ELR (cell line): Measurements from ENCODE around the gene PAEP.

Source experiments
- DNase-seq: peaks from one replicate; pipeline ENCODE4 v3.0.0-alpha.2; 2015; ENCODE audit warnings: low read depth

Gene PAEP

DNA sequence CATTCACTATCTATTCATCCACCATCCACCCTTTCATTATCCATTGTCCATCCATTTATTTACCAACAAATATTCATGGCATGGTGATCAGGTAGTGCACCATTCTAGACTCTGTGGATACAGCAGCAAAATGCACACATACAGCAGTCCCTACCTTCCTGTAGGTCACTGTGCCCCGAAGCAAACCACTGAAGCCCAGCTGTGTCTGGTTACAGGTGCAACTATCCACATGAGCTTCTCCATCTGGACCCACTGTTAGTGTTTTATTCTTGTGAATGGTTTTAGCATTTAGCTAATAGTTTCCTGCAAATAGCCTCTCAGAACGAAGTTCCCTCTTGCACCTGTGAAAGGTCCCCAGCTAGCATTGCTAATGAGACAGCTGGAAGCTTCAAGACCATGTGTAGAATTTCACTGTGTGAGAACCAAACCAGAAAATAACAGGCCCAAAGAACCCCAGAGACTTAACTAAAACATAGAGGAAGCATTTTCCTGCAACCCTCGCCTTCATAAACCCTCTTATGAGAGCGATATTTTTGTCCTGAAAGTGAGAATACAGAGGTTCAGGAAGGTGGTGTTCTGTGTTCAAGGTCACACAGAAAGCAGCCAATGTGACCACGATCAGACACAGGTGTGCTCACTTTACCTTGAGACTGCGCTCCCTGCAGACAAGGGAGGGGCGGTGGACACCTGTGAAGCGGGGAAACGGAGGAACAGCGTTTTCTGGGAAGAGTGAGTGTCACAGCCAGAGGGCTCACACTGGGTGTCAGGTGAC lies 18.5 kb downstream of the PAEP start:
- no peak for DNase-seq

DNA sequence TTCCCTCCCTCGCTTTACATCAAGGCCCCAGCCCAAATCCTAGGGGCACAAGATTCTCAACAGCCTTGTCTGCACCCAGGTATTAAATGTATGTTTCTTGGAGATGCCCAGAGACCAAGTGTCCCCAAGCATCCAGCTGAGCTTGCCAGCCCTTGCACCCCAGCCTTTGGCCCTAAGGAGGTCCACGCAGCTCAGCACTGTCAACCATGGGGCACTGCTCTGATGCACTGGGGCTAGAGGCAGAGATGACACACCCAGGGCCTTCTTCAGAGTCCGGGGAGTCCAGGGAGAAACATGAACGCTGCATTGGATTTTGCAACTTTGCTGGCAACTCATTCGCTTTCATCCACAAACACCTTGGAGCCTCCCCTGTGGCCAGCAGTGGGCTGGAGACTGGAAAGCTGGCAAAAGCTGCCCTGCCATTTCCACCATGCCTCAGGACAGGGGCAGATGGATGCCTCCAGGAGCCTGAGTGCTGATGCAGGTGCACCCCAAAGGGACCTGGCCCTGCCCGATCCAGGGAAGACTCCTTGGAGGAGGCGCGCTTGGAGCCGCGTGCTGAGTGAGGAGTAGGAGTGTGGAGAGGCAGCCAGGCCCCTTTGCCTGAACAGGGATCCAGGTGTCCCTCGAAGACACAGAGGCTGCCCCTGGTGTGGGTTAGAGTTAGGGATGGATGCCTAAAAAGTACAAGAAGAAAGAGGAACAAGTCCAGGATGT lies 19.3 kb downstream of the PAEP start:
- DNase-seq = no peak

DNA sequence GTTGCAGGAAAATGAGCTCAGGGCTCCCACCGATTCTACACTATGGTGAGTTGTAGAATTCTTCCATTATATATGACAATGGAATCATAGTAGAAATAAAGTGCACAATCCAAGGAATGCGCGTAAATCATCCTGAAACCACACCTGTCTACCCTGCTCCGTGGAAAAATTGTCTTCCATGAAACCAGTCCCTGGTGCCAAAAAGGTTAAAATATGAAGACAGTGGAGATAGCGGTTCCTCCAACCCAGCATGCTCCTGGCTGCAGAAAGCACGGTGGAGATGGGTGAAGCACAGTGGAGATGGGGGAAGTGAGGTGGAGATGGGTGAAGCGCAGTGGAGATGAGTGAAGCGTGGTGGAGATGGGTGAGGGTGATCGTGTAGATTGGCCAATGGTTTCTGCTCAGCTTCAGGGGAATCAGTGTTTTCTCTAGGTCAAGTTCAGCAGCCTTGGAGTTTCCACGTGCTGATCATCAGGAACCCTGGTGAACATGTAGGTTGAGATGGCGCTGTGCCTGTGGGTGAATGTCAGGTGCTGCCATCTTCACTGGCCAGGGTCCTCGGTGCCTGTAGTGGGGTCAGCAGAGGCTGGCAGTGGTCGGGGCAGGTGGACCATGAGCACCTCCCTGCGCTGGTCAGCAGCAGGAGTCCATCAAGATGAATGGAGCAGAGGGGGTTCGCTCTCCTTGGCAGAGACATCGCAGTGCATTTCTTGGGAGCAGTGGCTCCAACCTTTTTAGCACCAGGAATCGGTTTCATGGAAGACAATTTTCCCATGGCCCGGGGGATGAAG lies 20.3 kb downstream of the PAEP start:
- no peak for DNase-seq

DNA sequence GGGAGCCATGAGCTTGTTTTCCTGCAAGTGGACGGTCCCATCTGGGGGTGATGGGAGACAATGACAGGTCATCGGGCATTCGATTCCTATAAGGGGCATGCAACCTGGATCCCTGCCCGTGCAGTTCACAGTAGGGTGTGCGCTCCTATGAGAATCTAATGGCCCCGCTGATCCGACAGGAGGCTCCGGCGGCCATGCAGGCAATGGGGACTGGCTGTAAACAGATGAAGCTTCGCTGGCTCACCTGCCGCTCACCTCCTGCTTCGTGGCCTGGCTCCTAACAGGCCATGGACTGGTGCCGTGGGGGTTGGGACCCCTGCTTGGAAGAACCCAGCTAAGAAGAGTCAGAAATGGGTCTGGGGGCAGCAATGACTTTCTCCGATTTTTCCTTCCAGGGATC lies 21.0 kb downstream of the PAEP start:
- no peak for DNase-seq

DNA sequence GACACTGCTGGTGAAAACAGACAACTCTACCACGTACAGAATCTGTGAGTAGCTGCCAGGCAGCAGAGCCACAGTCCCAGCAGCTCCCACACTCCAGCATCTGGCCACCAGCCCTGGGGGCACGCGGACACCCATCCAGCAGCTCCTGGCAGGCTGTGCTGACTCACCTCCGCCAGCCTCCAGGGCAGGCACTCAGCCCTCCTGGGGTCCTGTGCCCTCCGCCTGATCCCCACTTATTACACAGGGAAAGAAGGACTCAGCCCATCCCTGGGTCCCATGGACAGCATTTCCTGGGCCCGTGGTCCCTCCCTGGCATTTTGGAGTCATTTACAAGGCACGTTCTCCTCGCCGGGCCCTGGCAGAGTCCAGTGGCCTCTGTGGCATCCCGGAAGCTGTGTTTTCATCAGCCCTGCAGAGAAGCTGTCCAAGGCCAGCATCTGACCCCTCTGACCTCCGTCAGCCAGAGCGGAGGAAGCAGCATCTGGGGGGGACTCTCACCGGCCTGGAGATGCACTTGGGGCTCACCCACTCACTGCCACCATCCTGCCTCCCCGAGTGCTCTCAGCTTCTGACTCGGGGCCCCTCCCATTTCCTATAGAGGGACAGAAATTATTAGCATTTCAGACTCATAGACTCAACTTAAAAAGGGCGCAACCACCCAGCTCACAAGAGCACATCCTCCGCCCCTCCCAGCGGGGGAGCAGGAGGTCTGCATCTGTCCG lies 21.6 kb downstream of the PAEP start:
- peak; percentile 20 for DNase-seq

DNA sequence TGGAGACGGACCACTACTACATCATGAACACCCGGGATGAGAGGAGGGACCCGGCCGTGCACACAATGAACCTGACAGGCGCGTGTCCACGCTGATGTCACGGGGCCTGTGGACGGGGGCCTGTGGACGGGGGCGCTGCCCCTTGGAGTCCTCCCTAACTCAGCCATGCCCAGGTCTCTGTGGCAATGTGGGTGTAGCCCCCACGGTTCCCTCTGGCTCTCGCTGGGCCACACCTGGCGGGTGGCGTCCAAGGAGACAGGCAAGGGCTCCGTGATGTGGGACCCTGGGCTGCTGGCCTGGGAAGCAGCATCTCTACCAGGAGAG lies 22.1 kb downstream of the PAEP start:
- no peak for DNase-seq

DNA sequence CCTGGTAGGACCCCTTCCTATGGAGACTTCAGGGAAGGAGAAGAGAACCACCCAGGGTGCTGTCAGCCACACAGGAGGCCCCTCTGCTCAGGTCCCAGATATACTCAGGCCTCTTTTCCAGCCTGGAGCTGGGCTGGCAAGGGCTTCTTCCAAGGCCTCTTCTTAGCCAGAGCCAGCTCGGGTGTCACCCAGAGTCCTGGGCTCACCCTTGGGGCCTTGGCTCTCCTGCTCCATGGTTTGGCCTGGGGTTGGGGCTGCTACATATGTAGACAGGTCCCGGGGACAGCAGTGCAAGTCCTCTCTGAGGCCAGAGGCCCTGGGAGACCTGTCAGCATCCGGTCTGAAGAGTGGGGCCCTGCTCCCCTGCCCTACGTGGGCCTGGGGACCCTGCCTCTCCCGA lies 22.8 kb downstream of the PAEP start:
- no peak for DNase-seq

DNA sequence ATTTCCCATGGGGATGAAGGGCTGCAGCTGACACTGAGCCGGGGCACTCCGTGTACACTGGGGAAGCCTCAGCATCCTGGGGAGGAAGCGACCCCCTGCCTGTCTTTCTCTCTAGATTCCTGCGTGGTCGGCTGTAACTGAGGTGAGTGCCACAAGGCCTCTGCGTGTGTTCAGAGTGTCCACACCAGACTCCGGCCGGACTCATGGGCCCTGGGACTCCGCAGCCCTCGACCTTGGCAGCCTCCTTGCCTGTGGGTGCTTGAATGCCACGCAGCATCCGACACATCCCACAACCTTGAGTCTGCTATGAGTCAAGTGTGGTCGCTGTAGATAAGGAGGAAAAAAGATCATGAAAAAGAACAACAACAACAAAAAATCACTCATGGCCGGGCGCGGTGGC lies 23.4 kb downstream of the PAEP start:
- no peak for DNase-seq

DNA sequence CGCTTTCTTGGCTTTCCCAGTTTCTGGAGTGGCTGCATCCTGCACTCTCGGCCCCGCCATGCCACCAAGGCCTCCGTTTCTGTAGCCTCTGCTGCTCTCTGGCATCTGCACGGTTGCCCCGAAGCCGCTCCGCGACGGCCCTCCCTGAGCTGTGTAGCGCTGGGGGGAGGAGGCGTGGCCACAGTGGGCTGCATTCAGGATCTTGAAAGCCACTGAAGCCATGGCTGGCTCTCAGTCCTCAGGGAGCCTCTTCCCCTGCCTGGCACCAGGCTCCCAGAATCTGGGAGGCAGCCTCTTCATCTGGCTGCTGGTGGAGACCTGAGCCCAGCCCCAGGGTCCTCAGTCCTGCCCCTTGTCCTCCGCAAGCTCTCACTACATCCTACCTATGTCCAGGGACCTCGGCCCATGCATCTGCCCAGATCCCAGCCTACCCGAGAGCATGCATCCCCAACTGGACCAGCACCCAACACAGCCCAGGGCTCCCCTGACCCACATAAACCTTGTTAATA lies 25.1 kb downstream of the PAEP start:
- DNase-seq = no peak

DNA sequence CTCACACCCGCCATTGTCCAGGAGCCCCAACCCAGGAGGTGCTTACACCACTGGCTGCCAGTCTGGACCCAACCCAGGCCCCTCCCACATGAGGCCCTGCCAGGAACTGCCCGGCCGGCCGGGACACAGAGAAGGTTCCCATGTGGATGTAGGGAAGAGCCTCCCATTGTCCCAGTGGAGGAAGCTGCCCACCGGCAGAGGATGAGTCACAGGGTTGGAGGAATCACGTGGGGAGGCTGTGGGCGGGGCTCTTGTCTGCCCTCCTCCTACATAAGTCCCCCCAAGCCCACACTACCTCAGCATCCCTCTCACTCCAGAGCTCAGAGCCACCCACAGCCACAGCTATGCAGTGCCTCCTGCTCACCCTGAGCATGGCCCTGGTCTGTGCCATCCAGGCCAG lies 26.1 kb downstream of the PAEP start:
- no peak for DNase-seq

DNA sequence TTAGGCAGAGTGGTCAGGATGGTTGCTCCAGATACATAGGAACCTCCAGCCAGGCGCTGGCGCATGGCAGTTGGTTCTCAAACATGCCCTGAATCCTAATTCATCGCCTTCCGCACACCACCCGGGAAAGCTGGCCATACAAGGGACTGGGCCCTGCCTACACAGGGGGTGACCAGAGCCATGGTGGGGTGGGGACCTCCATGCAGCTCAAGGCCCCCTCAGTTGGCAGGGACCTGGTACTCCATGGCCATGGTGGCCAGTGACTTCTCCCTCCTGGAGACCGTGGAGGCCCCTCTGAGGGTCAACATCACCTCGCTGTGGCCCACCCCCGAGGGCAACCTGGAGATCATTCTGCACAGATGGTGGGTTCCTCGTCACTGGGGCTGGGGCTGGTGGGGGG lies 26.8 kb downstream of the PAEP start:
- DNase-seq = no peak

DNA sequence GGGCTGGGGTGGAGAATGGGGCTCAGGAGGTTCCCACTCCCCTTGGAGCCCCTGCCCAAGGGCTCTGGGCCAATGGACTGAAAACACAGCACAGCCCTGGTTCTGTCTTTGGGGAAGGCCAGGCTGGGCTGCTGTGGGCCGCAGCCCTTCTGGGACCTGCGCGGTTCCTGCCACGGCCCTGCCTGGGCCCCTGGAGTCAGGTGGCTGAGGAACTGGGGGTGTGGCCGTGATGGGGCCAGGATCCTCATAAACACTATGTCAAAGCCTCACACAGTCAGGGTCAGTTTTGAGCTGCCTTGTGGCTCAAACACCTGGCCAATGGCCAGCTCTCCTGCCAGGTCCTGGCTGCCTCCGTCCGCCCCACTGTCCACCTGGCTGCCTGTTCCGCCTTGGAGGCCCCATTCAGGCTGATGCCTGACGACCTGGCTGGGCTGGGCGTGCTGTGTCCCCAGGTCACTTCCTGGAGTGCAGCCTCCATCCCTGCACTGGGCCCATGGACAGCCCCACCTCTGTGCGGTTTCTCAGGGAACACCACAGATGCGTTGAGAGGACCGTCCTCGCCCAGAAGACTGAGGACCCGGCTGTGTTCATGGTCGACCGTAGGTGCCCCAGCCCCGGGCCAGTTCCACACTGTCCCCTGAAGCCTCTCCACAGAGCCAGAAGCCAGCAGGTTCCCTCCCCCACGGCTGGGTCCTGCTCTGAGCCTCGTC lies 27.5 kb downstream of the PAEP start:
- DNase-seq = no peak

DNA sequence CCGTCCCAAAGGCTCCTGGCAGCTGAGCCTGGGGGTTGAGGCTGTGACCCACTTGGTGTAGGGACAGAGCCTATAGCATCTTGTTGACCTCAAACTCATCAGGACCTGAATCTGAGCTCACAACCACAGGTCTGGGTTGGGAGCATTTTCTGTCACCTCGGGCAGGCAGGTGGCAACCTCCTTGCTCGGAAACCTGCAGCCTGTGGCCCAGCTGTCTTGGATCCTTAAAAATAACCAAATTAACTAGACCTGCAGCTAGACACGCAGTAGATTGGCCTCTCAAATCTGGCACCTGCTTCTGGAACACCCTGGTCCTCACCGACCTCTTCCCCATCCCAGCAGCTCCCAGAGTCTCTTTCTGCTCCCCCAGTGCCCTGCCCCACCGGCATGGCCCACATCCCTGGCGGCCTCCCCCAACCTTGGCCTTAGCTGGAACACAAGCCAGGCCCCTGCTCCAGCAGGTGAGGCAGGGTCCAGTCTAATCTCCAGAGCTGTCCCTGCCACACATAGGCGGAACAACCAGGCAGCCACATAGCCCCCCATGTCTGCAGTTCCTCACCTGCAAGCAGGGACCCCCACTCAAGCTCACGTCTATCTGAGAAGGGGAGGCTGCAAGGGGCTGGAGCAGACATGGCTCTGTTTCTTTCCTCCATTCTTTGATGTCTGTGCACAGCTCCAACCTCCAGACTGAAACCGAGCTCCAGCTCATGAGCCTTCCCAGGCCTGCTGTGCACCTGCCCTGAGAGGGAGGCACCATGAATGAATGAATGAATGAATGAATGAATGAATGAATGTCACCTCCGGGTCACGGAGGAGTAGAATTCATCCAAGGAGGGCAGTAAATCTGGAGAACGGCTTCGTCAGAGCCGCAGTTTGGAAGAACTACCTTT lies 28.3 kb downstream of the PAEP start:
- no peak for DNase-seq

DNA sequence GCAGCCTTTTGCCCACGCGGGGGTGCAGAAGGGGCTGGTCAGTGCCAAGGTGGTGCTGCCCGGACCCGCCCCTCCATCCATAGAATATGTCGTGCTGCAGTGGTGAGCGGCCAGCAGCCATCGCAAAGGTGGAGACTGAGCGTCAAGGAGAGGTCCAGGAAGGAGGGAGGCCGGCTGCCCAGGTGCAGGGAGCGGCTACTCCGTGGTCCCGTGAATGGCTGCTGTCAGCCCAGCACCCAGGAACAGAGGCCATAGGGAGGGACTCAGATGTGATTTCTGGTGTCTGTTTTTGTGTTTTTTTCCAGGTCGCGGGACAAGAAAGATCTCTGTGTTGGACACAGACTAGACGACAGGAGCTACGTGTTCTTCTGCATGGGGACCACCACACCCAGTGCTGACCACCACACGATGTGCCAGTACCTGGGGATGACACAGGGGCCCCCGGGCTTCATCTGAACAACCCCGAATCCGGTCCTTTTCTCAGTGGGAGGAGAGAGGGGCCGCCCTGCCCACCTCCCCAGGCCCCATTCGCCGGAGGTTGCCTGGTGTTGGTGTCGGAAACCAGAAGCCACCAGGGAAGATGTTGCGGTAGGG lies 29.0 kb downstream of the PAEP start:
- DNase-seq = no peak

DNA sequence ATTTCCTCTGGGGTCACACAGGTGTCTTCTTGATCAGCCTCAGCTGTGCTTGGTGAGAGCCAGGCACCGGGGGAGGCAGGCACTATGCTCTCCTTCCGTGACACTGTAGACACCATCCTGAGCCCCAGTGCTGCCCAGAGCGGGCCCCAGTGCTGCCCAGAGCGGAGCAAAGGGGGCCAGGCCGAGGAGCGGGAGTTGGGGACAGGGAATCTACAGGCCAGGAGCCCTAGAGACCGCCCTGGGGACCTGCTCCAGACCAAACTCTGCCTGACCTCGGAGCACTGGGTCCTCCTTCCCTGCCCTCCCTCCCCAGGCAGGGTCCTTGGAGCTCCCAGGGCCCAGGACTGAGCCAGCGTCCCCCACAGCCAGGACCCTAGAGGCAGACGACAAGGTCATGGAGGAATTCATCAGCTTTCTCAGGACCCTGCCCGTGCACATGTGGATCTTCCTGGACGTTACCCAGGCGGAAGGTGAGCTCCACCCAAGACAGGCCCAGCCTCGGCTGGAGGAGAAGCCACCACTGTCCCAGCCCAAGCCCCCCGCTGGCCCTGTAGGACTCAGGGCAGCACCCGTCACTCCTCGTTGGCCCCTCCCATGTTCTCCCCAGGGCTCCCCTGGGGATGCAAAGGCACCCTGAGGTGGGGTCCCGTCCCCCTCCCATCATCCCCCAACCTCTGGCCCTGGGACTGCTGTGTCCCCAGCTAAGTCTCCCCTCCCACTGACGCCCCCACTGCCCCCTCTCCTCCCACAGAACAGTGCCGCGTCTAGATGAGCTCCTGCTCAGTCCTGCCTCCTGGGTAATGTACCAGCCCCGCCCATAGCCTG lies 30.2 kb downstream of the PAEP start:
- no peak for DNase-seq

DNA sequence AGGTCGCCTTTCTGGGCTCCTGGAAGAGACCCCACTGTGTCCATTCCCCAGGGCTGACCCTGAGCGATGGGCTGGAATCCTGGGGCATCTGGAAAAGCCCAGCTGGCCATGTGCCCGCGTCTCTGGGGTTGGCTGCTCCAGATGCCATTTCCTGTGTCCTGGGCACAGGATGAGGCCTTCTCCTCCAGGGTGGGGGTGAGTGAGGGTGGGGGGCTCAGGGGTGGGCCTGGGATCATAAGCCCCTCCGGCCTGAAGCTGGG lies 30.7 kb downstream of the PAEP start:
- no peak for DNase-seq

DNA sequence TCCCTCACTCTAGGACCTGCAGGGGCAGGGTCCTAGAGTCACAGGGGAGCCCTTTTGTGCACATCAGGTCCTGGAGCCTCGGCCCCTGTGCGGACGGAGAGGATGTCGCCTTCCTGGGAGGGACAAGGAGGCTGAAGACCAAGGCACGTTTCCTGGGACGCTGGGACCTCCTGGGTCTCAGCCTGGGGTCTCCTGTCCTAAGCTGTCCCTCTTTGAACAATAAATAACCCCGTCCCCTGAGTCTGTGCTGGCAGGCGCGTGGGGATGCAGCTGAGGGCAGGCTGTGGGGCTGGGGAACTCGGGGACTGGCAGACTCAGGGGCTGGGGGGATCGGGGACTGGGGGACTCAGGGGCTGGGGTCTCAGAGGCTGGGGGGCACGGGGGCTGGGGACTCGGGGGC lies 31.1 kb downstream of the PAEP start:
- no peak for DNase-seq

DNA sequence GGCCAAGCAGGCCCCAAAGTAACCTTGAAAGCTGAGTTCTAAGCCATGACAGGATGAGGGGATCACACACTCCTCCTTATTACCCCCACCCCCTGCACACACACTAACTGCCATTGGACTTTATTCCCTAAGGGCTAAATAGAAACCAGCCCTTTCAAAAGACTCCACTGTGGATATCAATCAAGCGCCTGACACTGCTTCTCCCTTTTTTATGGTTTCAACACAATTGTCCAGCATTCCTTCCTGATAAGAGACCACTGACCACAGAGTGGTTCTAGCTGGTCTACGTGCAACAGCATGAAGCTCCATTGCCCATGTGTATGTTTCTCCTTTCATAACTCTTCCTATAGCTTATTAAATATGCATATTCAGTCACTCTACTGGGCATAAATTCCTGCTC lies 34.7 kb downstream of the PAEP start:
- no peak for DNase-seq

DNA sequence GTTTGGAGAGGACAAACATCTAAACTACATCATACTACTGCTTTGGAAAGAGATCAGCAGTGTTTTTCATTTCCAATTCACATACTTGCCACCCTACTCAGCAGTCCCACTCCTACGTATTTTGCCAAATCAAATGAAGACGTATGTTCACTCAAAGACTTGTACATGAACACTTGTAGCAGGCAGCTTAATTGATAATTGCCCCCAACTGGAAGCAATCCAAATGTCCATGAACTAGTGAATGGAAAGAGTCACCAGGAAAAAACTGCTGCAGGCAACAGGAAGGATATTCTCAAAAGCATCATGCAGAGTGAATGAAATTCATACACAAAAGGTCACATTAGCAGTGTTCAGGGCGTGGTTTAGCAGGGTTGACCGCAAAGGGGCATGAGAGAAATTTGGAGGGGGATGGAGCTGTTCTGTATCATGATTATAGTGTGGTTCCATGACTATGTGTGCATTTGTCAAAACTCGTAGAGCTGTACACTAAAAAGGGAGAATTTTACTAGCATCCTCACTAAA lies 38.8 kb downstream of the PAEP start:
- DNase-seq = no peak
